HCT116 (cell line): Measurements from ENCODE around the gene GRIK4. TPM values are rescaled to one million over a fixed set of nuclear protein-coding genes. Genes with fewer than 3 reads are reported as not detected.

Source experiments
- ATAC-seq: fragments of 200-7000 bp; cut with Tn5 transposase; 2 replicates; pipeline ENCODE4 v1.9.1; 2020; ENCODE audit warnings: mild to moderate bottlenecking, moderate library complexity
- BruUV-seq: library from RNA; stranded (reverse); fragments of 400-500 nt; replicated peaks from 2 replicates; lab custom pipeline; 2021; lab: Mats Ljungman, UMichigan
- CTCF ChIA-PET: fragments of 300-600 bp; sonication (Branson Sonifier 250); formaldehyde crosslinking; loops from one replicate; lab custom pipeline; 2021; ENCODE audit warnings: antibody characterized with exemption; lab: Charles Lee
- POLR2A ChIA-PET: fragments of 300-600, 350-600 bp; sonication (Branson Sonifier 250); formaldehyde crosslinking; loops from one replicate; lab custom pipeline; 2021; ENCODE audit warnings: antibody characterized with exemption; lab: Charles Lee
- RAD21 ChIA-PET, 2 experiments: fragments of 300-600 bp; sonication (Branson Sonifier 250); formaldehyde crosslinking; loops; one replicate each; lab custom pipeline; 2023; ENCODE audit warnings: low total read pairs in 2 of 2; ENCODE audit not compliant: uncharacterized antibody in 2 of 2, unreplicated experiment in 2 of 2, low non-redundant PET in 1 of 2; lab: Charles Lee
- DNase-seq: peaks from one replicate; pipeline ENCODE4 v3.0.0-alpha.2; 2010; ENCODE audit warnings: low read depth, low spot score
- H2AFZ ChIP-seq: fragments of 200-600 bp; shearing (Covaris generic), sonication (generic); 2 replicates; pipeline ENCODE4 v1.6.1; 2017; ENCODE audit warnings: low read depth, mixed run types, mixed read lengths, antibody characterized with exemption, low read length; ENCODE audit not compliant: poor library complexity, severe bottlenecking
- H3K27ac ChIP-seq: 2 replicates; pipeline ENCODE4 v1.5.1; 2012; ENCODE audit warnings: low read depth, low read length
- H3K27me3 ChIP-seq: fragments of 200-600 bp; sonication (generic); 2 replicates; pipeline ENCODE4 v1.6.1; 2016; ENCODE audit warnings: mixed run types, low read length, mixed read lengths; ENCODE audit not compliant: insufficient read depth
- H3K36me3 ChIP-seq, 2 experiments: fragments of 200-500 bp in 1 of 2; fragments of 200-600 bp in 1 of 2; sonication (Bioruptor generic) in 1 of 2; sonication (generic) in 1 of 2; 2 replicates each; pipeline versions ENCODE4 v1.5.1 to v1.6.1; 2014 to 2016; ENCODE audit warnings: low read length in 2 of 2, inconsistent platforms in 1 of 2, mixed read lengths in 1 of 2, mixed run types in 1 of 2; ENCODE audit not compliant: insufficient read depth in 2 of 2, control insufficient read depth in 1 of 2
- H3K4me1 ChIP-seq, 2 experiments: fragments of 200-600 bp in 1 of 2; sonication (generic) in 1 of 2; 2 replicates each; pipeline versions ENCODE4 v1.5.1 to v1.6.1; 2012 to 2017; ENCODE audit warnings: low read length in 2 of 2, inconsistent platforms in 1 of 2, mild to moderate bottlenecking in 1 of 2, mixed read lengths in 1 of 2, mixed run types in 1 of 2, moderate library complexity in 1 of 2; ENCODE audit not compliant: insufficient read depth in 2 of 2, control insufficient read depth in 1 of 2
- H3K4me2 ChIP-seq: fragments of 200-600 bp; sonication (generic); 2 replicates; pipeline ENCODE4 v1.6.1; 2017; ENCODE audit warnings: mixed run types, low read length, mixed read lengths
- H3K4me3 ChIP-seq, 2 experiments: fragments of 200-600 bp in 1 of 2; sonication (generic) in 1 of 2; replicated peaks in 1 of 2; 2 replicates each; pipeline ENCODE4 v1.5.1; 2011 to 2016; ENCODE audit warnings: low read length in 2 of 2, control low read depth in 1 of 2, low read depth in 1 of 2, mild to moderate bottlenecking in 1 of 2, mixed read lengths in 1 of 2, mixed run types in 1 of 2
- H3K79me2 ChIP-seq: fragments of 200-600 bp; sonication (generic); 2 replicates; pipeline ENCODE4 v1.6.1; 2017; ENCODE audit warnings: mild to moderate bottlenecking, mixed run types, low read length, moderate library complexity, mixed read lengths; ENCODE audit not compliant: insufficient read depth
- H3K9ac ChIP-seq: fragments of 200-600 bp; sonication (generic); 2 replicates; pipeline ENCODE4 v1.6.1; 2016; ENCODE audit warnings: low read length, mixed read lengths
- H3K9me2 ChIP-seq: fragments of 200-600 bp; sonication (generic), shearing (Covaris generic); 2 replicates; pipeline ENCODE4 v1.6.1; 2017; ENCODE audit warnings: mixed run types, mild to moderate bottlenecking, moderate library complexity; ENCODE audit not compliant: insufficient read depth
- H3K9me3 ChIP-seq, 2 experiments: fragments of 200-500 bp in 1 of 2; fragments of 200-600 bp in 1 of 2; sonication (Bioruptor generic) in 1 of 2; sonication (generic) in 1 of 2; 2 replicates each; pipeline ENCODE4 v1.6.1; 2014 to 2017; ENCODE audit warnings: low read length in 2 of 2, mixed read lengths in 2 of 2, inconsistent platforms in 1 of 2, low read depth in 1 of 2, mild to moderate bottlenecking in 1 of 2, mixed run types in 1 of 2, moderate library complexity in 1 of 2; ENCODE audit not compliant: control insufficient read depth in 1 of 2, insufficient read depth in 1 of 2
- H4K20me1 ChIP-seq: fragments of 200-600 bp; sonication (generic), shearing (Covaris generic); 2 replicates; pipeline ENCODE4 v1.6.1; 2017; ENCODE audit warnings: mixed run types, mild to moderate bottlenecking, moderate library complexity; ENCODE audit not compliant: insufficient read depth
- CBX3 ChIP-seq: IDR thresholded peaks from 2 replicates; pipeline ENCODE4 v1.6.1; 2012; ENCODE audit warnings: low read depth
- CEBPB ChIP-seq: IDR thresholded peaks from 2 replicates; pipeline ENCODE4 v1.6.1; 2012; ENCODE audit warnings: low read depth
- EGR1 ChIP-seq: IDR thresholded peaks from 2 replicates; pipeline ENCODE4 v1.6.1; 2012; ENCODE audit warnings: low read depth
- EZH2 ChIP-seq: fragments of 200-600 bp; sonication (generic); IDR thresholded peaks from 2 replicates; pipeline ENCODE4 v1.6.1; 2017; ENCODE audit warnings: antibody characterized with exemption, mixed run types
- FOSL1 ChIP-seq: IDR thresholded peaks from 2 replicates; pipeline ENCODE4 v1.6.1; 2012; ENCODE audit warnings: low read depth
- POLR2A ChIP-seq: IDR thresholded peaks from 2 replicates; pipeline ENCODE4 v1.7.0; 2011; ENCODE audit warnings: borderline replicate concordance; ENCODE audit not compliant: insufficient read depth, insufficient read length; ENCODE audit errors: extremely low read depth
- POLR2AphosphoS5 ChIP-seq: IDR thresholded peaks from 2 replicates; pipeline ENCODE4 v1.6.1; 2011; ENCODE audit warnings: mild to moderate bottlenecking, low read depth, low read length, moderate library complexity
- RAD21 ChIP-seq: IDR thresholded peaks from 2 replicates; pipeline ENCODE4 v1.6.1; 2012; ENCODE audit warnings: low read depth, mild to moderate bottlenecking
- SP1 ChIP-seq: IDR thresholded peaks from 2 replicates; pipeline ENCODE4 v1.6.1; 2012; ENCODE audit warnings: low read depth
- SRF ChIP-seq: IDR thresholded peaks from 2 replicates; pipeline ENCODE4 v1.6.1; 2012; ENCODE audit warnings: low read depth
- ZFX ChIP-seq: fragments of 450-650 bp; IDR thresholded peaks from 2 replicates; pipeline ENCODE4 v1.6.1; 2017
- ZNF274 ChIP-seq: fragments of 200-500 bp; sonication (Bioruptor generic); IDR thresholded peaks from 2 replicates; pipeline ENCODE4 v1.6.1; 2014; ENCODE audit warnings: mild to moderate bottlenecking, low read depth, low read length, inconsistent platforms
- intact Hi-C: fragments of 100-400 bp; cut with micrococcal nuclease; formaldehyde crosslinking; loops from 2 replicates; pipeline ENCODE4 v1.10.0; 2022
- total RNA-seq: library from RNA; stranded (reverse); gene quantifications from one replicate; pipeline ENCODE4 v1.2.1, GENCODE V29; 2021; ENCODE audit not compliant: unreplicated experiment
- TF ChIP-seq, protein P1 (sequence below), 3 experiments: fragments of 200-600 bp in 1 of 3; sonication (generic) in 1 of 3; IDR thresholded peaks in 2 of 3; conservative IDR thresholded peaks in 1 of 3; 2 replicates each; pipeline ENCODE4 v1.5.1; 2012 to 2017; ENCODE audit warnings: low read depth in 2 of 3, low read length in 2 of 3, antibody characterized with exemption in 1 of 3, borderline replicate concordance in 1 of 3, control low read depth in 1 of 3, mild to moderate bottlenecking in 1 of 3, mixed read lengths in 1 of 3, mixed run types in 1 of 3, moderate library complexity in 1 of 3; ENCODE audit not compliant: insufficient read depth in 1 of 3
- TF ChIP-seq, protein P2 (sequence below): IDR thresholded peaks from 2 replicates; pipeline ENCODE4 v1.6.1; 2012
- TF ChIP-seq, protein P3 (sequence below): IDR thresholded peaks from 2 replicates; pipeline ENCODE4 v1.6.1; 2012
- TF ChIP-seq, protein P4 (sequence below): IDR thresholded peaks from 2 replicates; pipeline ENCODE4 v1.6.1; 2011; ENCODE audit warnings: mild to moderate bottlenecking, low read length, moderate library complexity; ENCODE audit not compliant: insufficient replicate concordance; ENCODE audit errors: extremely low read depth

Gene GRIK4
- total RNA-seq, 1 experiment from 2014 or later, result 0.52 TPM

DNA sequence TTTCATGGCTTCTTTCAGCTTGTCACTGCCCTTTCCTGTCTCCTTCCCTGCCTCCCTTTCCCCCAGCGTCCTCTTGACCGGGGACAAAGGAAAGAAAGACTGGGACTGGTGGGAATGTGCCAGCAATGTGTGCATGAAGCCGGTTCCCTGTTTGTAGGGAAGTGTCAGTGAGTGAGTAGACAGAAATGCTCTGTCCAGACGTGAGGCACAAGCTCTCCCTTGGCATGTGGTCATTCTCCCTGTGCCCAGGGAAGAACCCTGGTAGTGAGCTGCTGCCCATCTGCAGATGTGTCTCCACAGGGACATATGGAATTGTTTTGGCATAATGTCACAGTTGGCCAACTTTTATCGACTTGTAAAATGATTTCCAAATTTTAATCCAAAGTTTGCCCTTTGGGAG is 426.0 kb downstream of the GRIK4 start:
- no TSS peak for BruUV-seq
- no peak overlapping the region for H2AFZ ChIP-seq
- no peaks in the 10 kb centered on the region for H3K4me1 ChIP-seq
- intact Hi-C loops, result loop anchor here (10.0 kb wide), 1 partner anchor 657 kb away; no protein-coding TSS in a partner anchor
- ChIA-PET CTCF (no interaction called here), RAD21 (no interaction called here), POLR2A (no interaction called here)
- peaks cover 22% of the 10 kb centered on the region; the same call in 1 of the 2 replicates for H3K27me3 ChIP-seq
- H3K4me2 ChIP-seq, result no peak overlapping the region
- H3K9me2 ChIP-seq, result no peaks in the 10 kb centered on the region
- ATAC-seq, result no peak
- no peaks in the 10 kb centered on the region for H3K9me3 ChIP-seq
- H4K20me1 ChIP-seq, result no peaks in the 10 kb centered on the region
- no peak overlapping the region for H3K9ac ChIP-seq
- no peak for DNase-seq
- no peaks in the 10 kb centered on the region for H3K79me2 ChIP-seq
- H3K27ac ChIP-seq, result no peak overlapping the region
- no peak overlapping the region for H3K4me3 ChIP-seq
- no peaks in the 10 kb centered on the region for H3K36me3 ChIP-seq
- no peak for TF ChIP-seq ZFX
- TF ChIP-seq, protein P1, sequence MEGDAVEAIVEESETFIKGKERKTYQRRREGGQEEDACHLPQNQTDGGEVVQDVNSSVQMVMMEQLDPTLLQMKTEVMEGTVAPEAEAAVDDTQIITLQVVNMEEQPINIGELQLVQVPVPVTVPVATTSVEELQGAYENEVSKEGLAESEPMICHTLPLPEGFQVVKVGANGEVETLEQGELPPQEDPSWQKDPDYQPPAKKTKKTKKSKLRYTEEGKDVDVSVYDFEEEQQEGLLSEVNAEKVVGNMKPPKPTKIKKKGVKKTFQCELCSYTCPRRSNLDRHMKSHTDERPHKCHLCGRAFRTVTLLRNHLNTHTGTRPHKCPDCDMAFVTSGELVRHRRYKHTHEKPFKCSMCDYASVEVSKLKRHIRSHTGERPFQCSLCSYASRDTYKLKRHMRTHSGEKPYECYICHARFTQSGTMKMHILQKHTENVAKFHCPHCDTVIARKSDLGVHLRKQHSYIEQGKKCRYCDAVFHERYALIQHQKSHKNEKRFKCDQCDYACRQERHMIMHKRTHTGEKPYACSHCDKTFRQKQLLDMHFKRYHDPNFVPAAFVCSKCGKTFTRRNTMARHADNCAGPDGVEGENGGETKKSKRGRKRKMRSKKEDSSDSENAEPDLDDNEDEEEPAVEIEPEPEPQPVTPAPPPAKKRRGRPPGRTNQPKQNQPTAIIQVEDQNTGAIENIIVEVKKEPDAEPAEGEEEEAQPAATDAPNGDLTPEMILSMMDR (IDR thresholded peaks at IDR 0.05 in 2 of 3, conservative IDR thresholded peaks at IDR 0.05 in 1 of 3; ENCODE audit: borderline replicate concordance in 1 of 3, insufficient read depth in 1 of 3, low read depth in 2 of 3, low read length in 2 of 3), result no peak
- no peak for TF ChIP-seq CEBPB
- no peak for TF ChIP-seq POLR2A
- TF ChIP-seq, protein P2, sequence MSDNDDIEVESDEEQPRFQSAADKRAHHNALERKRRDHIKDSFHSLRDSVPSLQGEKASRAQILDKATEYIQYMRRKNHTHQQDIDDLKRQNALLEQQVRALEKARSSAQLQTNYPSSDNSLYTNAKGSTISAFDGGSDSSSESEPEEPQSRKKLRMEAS, result no peak
- TF ChIP-seq FOSL1, result no peak
- TF ChIP-seq RAD21, result no peak
- TF ChIP-seq SRF, result no peak
- no peak for TF ChIP-seq EZH2
- TF ChIP-seq ZNF274, result no peak
- no peak for TF ChIP-seq SP1
- TF ChIP-seq, protein P3, sequence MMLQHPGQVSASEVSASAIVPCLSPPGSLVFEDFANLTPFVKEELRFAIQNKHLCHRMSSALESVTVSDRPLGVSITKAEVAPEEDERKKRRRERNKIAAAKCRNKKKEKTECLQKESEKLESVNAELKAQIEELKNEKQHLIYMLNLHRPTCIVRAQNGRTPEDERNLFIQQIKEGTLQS, result no peak
- TF ChIP-seq CBX3, result no peak
- no peak for TF ChIP-seq EGR1
- TF ChIP-seq, protein P4, sequence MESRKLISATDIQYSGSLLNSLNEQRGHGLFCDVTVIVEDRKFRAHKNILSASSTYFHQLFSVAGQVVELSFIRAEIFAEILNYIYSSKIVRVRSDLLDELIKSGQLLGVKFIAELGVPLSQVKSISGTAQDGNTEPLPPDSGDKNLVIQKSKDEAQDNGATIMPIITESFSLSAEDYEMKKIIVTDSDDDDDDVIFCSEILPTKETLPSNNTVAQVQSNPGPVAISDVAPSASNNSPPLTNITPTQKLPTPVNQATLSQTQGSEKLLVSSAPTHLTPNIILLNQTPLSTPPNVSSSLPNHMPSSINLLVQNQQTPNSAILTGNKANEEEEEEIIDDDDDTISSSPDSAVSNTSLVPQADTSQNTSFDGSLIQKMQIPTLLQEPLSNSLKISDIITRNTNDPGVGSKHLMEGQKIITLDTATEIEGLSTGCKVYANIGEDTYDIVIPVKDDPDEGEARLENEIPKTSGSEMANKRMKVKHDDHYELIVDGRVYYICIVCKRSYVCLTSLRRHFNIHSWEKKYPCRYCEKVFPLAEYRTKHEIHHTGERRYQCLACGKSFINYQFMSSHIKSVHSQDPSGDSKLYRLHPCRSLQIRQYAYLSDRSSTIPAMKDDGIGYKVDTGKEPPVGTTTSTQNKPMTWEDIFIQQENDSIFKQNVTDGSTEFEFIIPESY, result no peak
- no peak for TF ChIP-seq POLR2AphosphoS5
